ENCODE measurements around the gene EID2.

EID2 gene

GRCh38 chr19:39500543-39500942 lies 39.4 kb downstream of the EID2 start:
- no peak for DNase-seq

GRCh38 chr19:39499932-39500331 lies 40.0 kb downstream of the EID2 start:
- DNase-seq, result no peak

GRCh38 chr19:39498798-39499642 lies 40.9 kb downstream of the EID2 start, which contains the start of gene DLL3:
DLL3 (plus strand) TSS chr19:39498947; CDS start chr19:39498975, 28 bp downstream.
- peak; percentile 75 for DNase-seq

GRCh38 chr19:39497996-39498797 lies 41.8 kb downstream of the EID2 start:
- DNase-seq, result peak; percentile 70

GRCh38 chr19:39497701-39497995 lies 42.3 kb downstream of the EID2 start:
- DNase-seq, result no peak

GRCh38 chr19:39496063-39496462 lies 43.9 kb downstream of the EID2 start:
- no peak for DNase-seq

GRCh38 chr19:39494661-39495060 lies 45.3 kb downstream of the EID2 start:
- no peak for DNase-seq

- no peak for DNase-seq
Observed at GRCh38 chr19:39492788-39493187, 47.2 kb downstream of the EID2 start.

- no peak for DNase-seq
Observed at GRCh38 chr19:39492225-39492624, 47.7 kb downstream of the EID2 start.

- no peak for DNase-seq
Observed at GRCh38 chr19:39489756-39490155, 50.2 kb downstream of the EID2 start.
